GM12892 (cell line): ENCODE measurements around the gene AACS.
A peak's percentile ranks its signal among the peaks of the same experiment; 100 is the strongest.

Source experiments
- DNase-seq: peaks from one replicate; pipeline ENCODE4 v3.0.0; 2011; ENCODE audit not compliant: insufficient read length
- FAIRE-seq: peaks from 2 replicates; lab custom pipeline; 2011; peaks lifted over from hg19 to GRCh38; lab: Jason Lieb, UNC
- POLR2A ChIP-seq: IDR thresholded peaks from 2 replicates; pipeline ENCODE4 v1.6.1; 2011; ENCODE audit warnings: low read depth, low read length, control low read depth
- POLR2AphosphoS5 ChIP-seq: IDR thresholded peaks from 2 replicates; pipeline ENCODE4 v1.6.1; 2011; ENCODE audit warnings: low read depth, low read length, control low read depth
- TAF1 ChIP-seq: IDR thresholded peaks from 2 replicates; pipeline ENCODE4 v1.6.1; 2011; ENCODE audit warnings: low read depth, mild to moderate bottlenecking, control low read depth, low read length, borderline replicate concordance

The AACS gene

GRCh38 chr12:125149160-125150108 is 84.2 kb downstream of the AACS start:
- FAIRE-seq (peak; percentile 98), DNase-seq (peak; percentile 71)
- TF ChIP-seq POLR2A (no peak), POLR2AphosphoS5 (peak; percentile 39; the same call in 1 of the 2 replicates), TAF1 (no peak)

- DNase-seq, result no peak
- TF ChIP-seq POLR2AphosphoS5 (no peak), POLR2A (no peak), TAF1 (no peak)
- no peak for FAIRE-seq
These were observed 86.0 kb downstream of the AACS start for GRCh38 chr12:125151284-125151683.

GRCh38 chr12:125152463-125152862 is 87.2 kb downstream of the AACS start:
- no peak for FAIRE-seq
- no peak for DNase-seq
- no peak for TF ChIP-seq POLR2A
- no peak for TF ChIP-seq POLR2AphosphoS5
- TF ChIP-seq TAF1, result no peak

- DNase-seq, result no peak
- no peak for TF ChIP-seq POLR2AphosphoS5
- no peak for TF ChIP-seq POLR2A
- TF ChIP-seq TAF1, result no peak
- FAIRE-seq, result no peak
These were observed 90.1 kb downstream of the AACS start for GRCh38 chr12:125155366-125155765.

- FAIRE-seq, result no peak
- TF ChIP-seq TAF1 (no peak), POLR2A (no peak), POLR2AphosphoS5 (no peak)
- no peak for DNase-seq
These were observed 91.9 kb downstream of the AACS start for GRCh38 chr12:125157177-125157576.

- TF ChIP-seq TAF1 (no peak), POLR2A (no peak), POLR2AphosphoS5 (no peak)
- FAIRE-seq (no peak), DNase-seq (no peak)
These were observed 94.5 kb downstream of the AACS start for GRCh38 chr12:125159702-125160101.

GRCh38 chr12:125160281-125160955 is 95.2 kb downstream of the AACS start:
- no peak for FAIRE-seq
- TF ChIP-seq POLR2AphosphoS5 (no peak), TAF1 (no peak), POLR2A (no peak)
- DNase-seq, result no peak

GRCh38 chr12:125161712-125162022 is 96.4 kb downstream of the AACS start:
- DNase-seq, result no peak
- TF ChIP-seq TAF1, result no peak
- no peak for TF ChIP-seq POLR2A
- TF ChIP-seq POLR2AphosphoS5, result no peak
- no peak for FAIRE-seq

GRCh38 chr12:125162489-125163028 is 97.3 kb downstream of the AACS start:
- DNase-seq (no peak), FAIRE-seq (no peak)
- TF ChIP-seq POLR2AphosphoS5 (no peak), TAF1 (no peak), POLR2A (no peak)

GRCh38 chr12:125163148-125163547 is 97.9 kb downstream of the AACS start:
- TF ChIP-seq POLR2AphosphoS5, result no peak
- no peak for TF ChIP-seq TAF1
- TF ChIP-seq POLR2A, result no peak
- FAIRE-seq (no peak), DNase-seq (no peak)

- DNase-seq (no peak), FAIRE-seq (no peak)
- no peak for TF ChIP-seq POLR2A
- TF ChIP-seq POLR2AphosphoS5, result no peak
- TF ChIP-seq TAF1, result no peak
These were observed 99.3 kb downstream of the AACS start for GRCh38 chr12:125164541-125164940.
